K562 (cell line): ENCODE results near the gene SPEM2. TPM values are rescaled to one million over a fixed set of nuclear protein-coding genes. Genes with fewer than 3 reads are reported as not detected.

ENCODE experiments used
- ATAC-seq: fragments of 200-7000 bp; cut with Tn5 transposase; 3 replicates; pipeline ENCODE4 v1.9.1; 2020; ENCODE audit warnings: moderate library complexity
- BruUV-seq: library from RNA; stranded (reverse); fragments of 400-500 nt; replicated peaks from 2 replicates; lab custom pipeline; 2021; lab: Mats Ljungman, UMichigan
- CTCF ChIA-PET: fragments of 300-600 bp; formaldehyde crosslinking; extraction: SDS; loops from one replicate; lab custom pipeline; 2021; ENCODE audit warnings: low intra/inter-chr PET ratio; lab: Yijun Ruan, JAX
- POLR2A ChIA-PET: fragments of 300-600, 350-650 bp; sonication (Branson Sonifier 250); formaldehyde crosslinking; extraction: SDS; loops from one replicate; lab custom pipeline; 2021; ENCODE audit warnings: antibody characterized with exemption, inconsistent platforms; lab: Yijun Ruan, JAX
- DNase-seq, 4 experiments: peaks; one replicate each; pipeline versions ENCODE4 v3.0.0 to v3.0.0-alpha.2; 2011 to 2018; ENCODE audit warnings: low spot score in 3 of 4, mixed read lengths in 3 of 4; ENCODE audit errors: extremely low read depth in 1 of 4
- FAIRE-seq: peaks from 2 replicates; lab custom pipeline; 2011; peaks lifted over from hg19 to GRCh38; lab: Jason Lieb, UNC
- H2AFZ ChIP-seq: 2 replicates; pipeline ENCODE4 v1.6.0; 2011; ENCODE audit warnings: low read depth, low read length, control low read depth, inconsistent platforms
- H3K27ac ChIP-seq: fragments of 200-600 bp; 3 replicates; pipeline ENCODE4 v1.8.0; 2011; ENCODE audit warnings: low read depth, mild to moderate bottlenecking, control low read depth, inconsistent platforms, low read length, moderate library complexity, mixed read lengths; ENCODE audit errors: extremely low read depth
- H3K27me3 ChIP-seq, 2 experiments: fragments of 300-600 bp in 1 of 2; 2 replicates in 1 of 2; 3 replicates in 1 of 2; pipeline versions ENCODE4 v1.6.0 to v1.8.0; 2011; ENCODE audit warnings: inconsistent platforms in 2 of 2, low read length in 2 of 2, mild to moderate bottlenecking in 1 of 2, mixed read lengths in 1 of 2, moderate library complexity in 1 of 2; ENCODE audit not compliant: control insufficient read depth in 2 of 2, insufficient read depth in 2 of 2
- H3K36me3 ChIP-seq: fragments of 300-600 bp; 3 replicates; pipeline ENCODE4 v1.8.0; 2011; ENCODE audit warnings: mild to moderate bottlenecking, low read length, inconsistent platforms; ENCODE audit not compliant: control insufficient read depth, insufficient read depth
- H3K4me1 ChIP-seq, 2 experiments: fragments of 200-600 bp in 1 of 2; replicated peaks in 1 of 2; 2 replicates in 1 of 2; 3 replicates in 1 of 2; pipeline versions ENCODE4 v1.5.1 to v1.8.0; 2011; ENCODE audit warnings: inconsistent platforms in 2 of 2, low read length in 2 of 2, mild to moderate bottlenecking in 1 of 2, mixed read lengths in 1 of 2, moderate library complexity in 1 of 2; ENCODE audit not compliant: control insufficient read depth in 2 of 2, insufficient read depth in 2 of 2
- H3K4me2 ChIP-seq: 2 replicates; pipeline ENCODE4 v1.6.1; 2011; ENCODE audit warnings: low read length, control low read depth, inconsistent platforms, mixed read lengths; ENCODE audit not compliant: insufficient read depth
- H3K4me3 ChIP-seq: fragments of 200-600 bp; sonication (generic), shearing (Covaris generic); 2 replicates; pipeline ENCODE4 v1.5.1; 2016; ENCODE audit warnings: control low read depth, inconsistent platforms
- H3K79me2 ChIP-seq: fragments of 200-600 bp; 3 replicates; pipeline ENCODE4 v1.8.0; 2011; ENCODE audit warnings: low read length, inconsistent platforms; ENCODE audit not compliant: control insufficient read depth, insufficient read depth
- H3K9ac ChIP-seq, 2 experiments: 2 replicates each; pipeline versions ENCODE4 v1.6.0 to v1.6.1; 2011; ENCODE audit warnings: low read depth in 2 of 2, low read length in 2 of 2, control low read depth in 1 of 2, inconsistent platforms in 1 of 2, mild to moderate bottlenecking in 1 of 2, mixed read lengths in 1 of 2; ENCODE audit not compliant: insufficient read depth in 1 of 2
- H3K9me1 ChIP-seq: one replicate; pipeline ENCODE4 v1.6.0; 2011; ENCODE audit warnings: inconsistent platforms, mild to moderate bottlenecking, low read length, moderate library complexity; ENCODE audit not compliant: control insufficient read depth, insufficient read depth
- H3K9me3 ChIP-seq: replicated peaks from 2 replicates; pipeline ENCODE4 v1.5.1; 2011; ENCODE audit warnings: low read depth, low read length, inconsistent platforms; ENCODE audit not compliant: control insufficient read depth, insufficient read depth
- H4K20me1 ChIP-seq: replicated peaks from 2 replicates; pipeline ENCODE4 v1.6.1; 2011; ENCODE audit warnings: low read length, inconsistent platforms, mixed read lengths; ENCODE audit not compliant: control insufficient read depth, insufficient read depth
- EGR1 ChIP-seq: fragments of 450-650 bp; conservative IDR thresholded peaks from 2 replicates; pipeline ENCODE4 v1.6.1; 2017; ENCODE audit warnings: mild to moderate bottlenecking
- ELK3 ChIP-seq: fragments of 450-650 bp; formaldehyde crosslinking; IDR thresholded peaks from 2 replicates; pipeline ENCODE4 v1.4.0; 2020; ENCODE audit warnings: mild to moderate bottlenecking
- FOSL1 ChIP-seq: fragments of 200-800 bp; sonication (Bioruptor generic); conservative IDR thresholded peaks from 2 replicates; pipeline ENCODE4 v1.6.1; 2016; ENCODE audit warnings: missing genetic modification characterization, missing compliant biosample characterization
- MAZ ChIP-seq, 2 experiments: fragments of 450-650 bp in 1 of 2; sonication (generic) in 1 of 2; formaldehyde crosslinking; IDR thresholded peaks in 1 of 2; conservative IDR thresholded peaks in 1 of 2; 2 replicates each; pipeline versions ENCODE4 v1.4.0 to v1.5.0; 2020; ENCODE audit warnings: mild to moderate bottlenecking in 1 of 2, missing genetic modification reagents in 1 of 2
- OTX1 ChIP-seq: fragments of 450-650 bp; formaldehyde crosslinking; IDR thresholded peaks from 2 replicates; pipeline ENCODE4 v1.4.0; 2022; ENCODE audit warnings: mild to moderate bottlenecking
- PCBP1 ChIP-seq: fragments of 200-400 bp; formaldehyde crosslinking; IDR thresholded peaks from 2 replicates; pipeline ENCODE4 v1.6.1; 2018; ENCODE audit warnings: mild to moderate bottlenecking, low read depth, low read length; ENCODE audit not compliant: poor library complexity, severe bottlenecking
- ZFX ChIP-seq: sonication (generic); formaldehyde crosslinking; IDR thresholded peaks from 2 replicates; pipeline ENCODE4 v1.8.0; 2022; ENCODE audit warnings: mild to moderate bottlenecking, missing genetic modification reagents, moderate library complexity
- ZNF23 ChIP-seq: fragments of 250-450 bp; sonication (Bioruptor Pico); IDR thresholded peaks from 2 replicates; pipeline ENCODE4 v1.4.0; 2020; ENCODE audit warnings: mild to moderate bottlenecking
- ZNF511 ChIP-seq: sonication (generic); formaldehyde crosslinking; IDR thresholded peaks from 2 replicates; pipeline ENCODE4 v1.8.0; 2022; ENCODE audit warnings: mild to moderate bottlenecking, missing genetic modification reagents
- WGBS: fragments of 100-300 bp; shearing (Covaris generic); methylation state at CpG from one replicate; pipeline ENCODE4 v1.1.6; 2016; ENCODE audit warnings: low coverage, mixed read lengths; ENCODE audit not compliant: insufficient coverage; ENCODE audit errors: missing lambda C conversion rate; 5-methylcytosine and 5-hydroxymethylcytosine counted together
- in situ Hi-C: fragments of 300-500 bp; cut with MboI; formaldehyde crosslinking; loops from 4 replicates; pipeline ENCODE4 v1.15.0; 2018; ENCODE audit warnings: inconsistent platforms, mixed read lengths
- intact Hi-C: fragments of 100-400 bp; cut with micrococcal nuclease; formaldehyde crosslinking; loops from 2 replicates; pipeline ENCODE4 v1.14.2; 2022
- polyA plus RNA-seq, 8 experiments: library from polyadenylated mRNA; depleted of rRNA in 4 of 8; stranded (reverse) in 5 of 8; unstranded in 3 of 8; fragments of >200 nt; fragmentation: Nextera tagmentation in 2 of 8; fragmentation: Illumina TruSeq in 1 of 8; extraction: Ambion mirVana in 2 of 8; extraction: Trizol in 1 of 8; gene quantifications; 2 replicates each; pipeline versions ENCODE4 v1.2.1 to v1.2.3, GENCODE V29; 2011 to 2014; ENCODE audit warnings: inconsistent platforms in 1 of 8, missing spikeins in 1 of 8
- total RNA-seq, 7 experiments: library from RNA; depleted of rRNA in 6 of 7; stranded (reverse); fragments of >200 nt in 6 of 7; fragmentation: Illumina TruSeq in 2 of 7; extraction: Trizol in 2 of 7; gene quantifications; 2 replicates each; pipeline versions ENCODE4 v1.2.1 to v1.2.3, GENCODE V29; 2011 to 2021; ENCODE audit warnings: low replicate concordance in 1 of 7
- TF ChIP-seq, protein P1 (sequence below), 3 experiments: fragments of 200-800 bp in 1 of 3; fragments of 250-450 bp in 1 of 3; fragments of 450-650 bp in 1 of 3; sonication (Bioruptor Pico) in 1 of 3; sonication (Bioruptor generic) in 1 of 3; formaldehyde crosslinking in 1 of 3; IDR thresholded peaks; 2 replicates each; pipeline versions ENCODE4 v1.6.1 to v1.8.0; 2016 to 2022; ENCODE audit warnings: mild to moderate bottlenecking in 2 of 3, missing genetic modification characterization in 2 of 3, missing compliant biosample characterization in 1 of 3, moderate library complexity in 1 of 3

The SPEM2 gene
- total and polyA plus RNA-seq, 9 of the 15 experiments (the other 6 are each of a cell fraction or from before 2014, with no cell fraction given): not detected

- Histone ChIP-seq H3K9me3 (no peaks in the 10 kb centered on the region), H3K4me2 (peak overlapping the region; percentile 73), H3K9me1 (no peaks in the 10 kb centered on the region), H3K4me1 (peaks cover 3 to 24% of the 10 kb centered on the region in 2 experiments; a peak in 4 of 5 replicates), H3K9ac (peak overlapping the region; percentile 61 to 97; a peak in 3 of 4 replicates), H3K4me3 (peak overlapping the region; percentile 68), H3K79me2 (no peaks in the 10 kb centered on the region), H4K20me1 (no peaks in the 10 kb centered on the region), H3K27ac (no peak overlapping the region; the same call in 2 of the 3 replicates), H2AFZ (peak overlapping the region; percentile 84), H3K36me3 (peaks cover 7% of the 10 kb centered on the region; the same call in 1 of the 3 replicates), H3K27me3 (no peaks in the 10 kb centered on the region)
- ATAC-seq (peak; percentile 53), DNase-seq (peak in 3 of 4 experiments; percentile 33 to 52 (median 36)), FAIRE-seq (no peak)
- intact Hi-C loops: no loop called here
- ChIA-PET CTCF (no interaction called here), POLR2A (interaction anchor here (0.6 to 0.8 kb wide), 2 partner anchors 8 to 91 kb away, joined by 3 read pairs; no protein-coding TSS in a partner anchor)
- WGBS: 12% methylated on average over 28 of the region's 48 CpGs
- BruUV-seq: TSS peak; percentile 26
- in situ Hi-C loops: no loop called here
- no peak for TF ChIP-seq OTX1
- TF ChIP-seq, protein P1, sequence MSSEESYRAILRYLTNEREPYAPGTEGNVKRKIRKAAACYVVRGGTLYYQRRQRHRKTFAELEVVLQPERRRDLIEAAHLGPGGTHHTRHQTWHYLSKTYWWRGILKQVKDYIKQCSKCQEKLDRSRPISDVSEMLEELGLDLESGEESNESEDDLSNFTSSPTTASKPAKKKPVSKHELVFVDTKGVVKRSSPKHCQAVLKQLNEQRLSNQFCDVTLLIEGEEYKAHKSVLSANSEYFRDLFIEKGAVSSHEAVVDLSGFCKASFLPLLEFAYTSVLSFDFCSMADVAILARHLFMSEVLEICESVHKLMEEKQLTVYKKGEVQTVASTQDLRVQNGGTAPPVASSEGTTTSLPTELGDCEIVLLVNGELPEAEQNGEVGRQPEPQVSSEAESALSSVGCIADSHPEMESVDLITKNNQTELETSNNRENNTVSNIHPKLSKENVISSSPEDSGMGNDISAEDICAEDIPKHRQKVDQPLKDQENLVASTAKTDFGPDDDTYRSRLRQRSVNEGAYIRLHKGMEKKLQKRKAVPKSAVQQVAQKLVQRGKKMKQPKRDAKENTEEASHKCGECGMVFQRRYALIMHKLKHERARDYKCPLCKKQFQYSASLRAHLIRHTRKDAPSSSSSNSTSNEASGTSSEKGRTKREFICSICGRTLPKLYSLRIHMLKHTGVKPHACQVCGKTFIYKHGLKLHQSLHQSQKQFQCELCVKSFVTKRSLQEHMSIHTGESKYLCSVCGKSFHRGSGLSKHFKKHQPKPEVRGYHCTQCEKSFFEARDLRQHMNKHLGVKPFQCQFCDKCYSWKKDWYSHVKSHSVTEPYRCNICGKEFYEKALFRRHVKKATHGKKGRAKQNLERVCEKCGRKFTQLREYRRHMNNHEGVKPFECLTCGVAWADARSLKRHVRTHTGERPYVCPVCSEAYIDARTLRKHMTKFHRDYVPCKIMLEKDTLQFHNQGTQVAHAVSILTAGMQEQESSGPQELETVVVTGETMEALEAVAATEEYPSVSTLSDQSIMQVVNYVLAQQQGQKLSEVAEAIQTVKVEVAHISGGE (CRISPR knock-in tag; IDR thresholded peaks at IDR 0.05): 0 out of 6 replicates have a peak, but pooled peaks of 1 of the 3 experiments have one; percentile 1
- peak; percentile 38 for TF ChIP-seq EGR1
- TF ChIP-seq FOSL1 (tag): no peak
- no peak for TF ChIP-seq ZNF23 (CRISPR knock-in tag)
- TF ChIP-seq PCBP1: peak; percentile 16
- no peak for TF ChIP-seq ZFX (CRISPR knock-in tag)
- TF ChIP-seq ELK3: no peak
- TF ChIP-seq MAZ (CRISPR knock-in tag; conservative IDR thresholded peaks at IDR 0.05 in 1 of 2, IDR thresholded peaks at IDR 0.05 in 1 of 2): peak in 1 of 2 experiments; percentile 13; a peak in 1 of 4 replicates
- TF ChIP-seq ZNF511 (CRISPR knock-in tag): peak; percentile 6; the same call in 1 of the 2 replicates
- TF ChIP-seq, all 486 proteins: peak for 5
Measured at GRCh38 chr17:7393613-7394451, 31.6 kb upstream of the SPEM2 start.
